Duodenal mucosa (tissue), 2 donors: ENCODE measurements around the gene GAL3ST2.
"Not testable (repeated sequence)": the region's sequence is repeated elsewhere in the genome, so short reads cannot be mapped to it uniquely, and the experiment has no call there.

Experiments used
- H3K27ac ChIP-seq: one replicate; pipeline ENCODE4 v1.7.0; 2013; ENCODE audit warnings: low read depth, low read length
- H3K27me3 ChIP-seq, 2 donors: one replicate each; pipeline ENCODE4 v1.7.0; 2013; ENCODE audit warnings: low read length in 2 of 2, control low read depth in 1 of 2; ENCODE audit not compliant: insufficient read depth in 2 of 2, control insufficient read depth in 1 of 2
- H3K36me3 ChIP-seq, 2 donors: one replicate each; pipeline ENCODE4 v1.7.0; 2013; ENCODE audit warnings: low read length in 2 of 2, control low read depth in 1 of 2; ENCODE audit not compliant: insufficient read depth in 2 of 2, control insufficient read depth in 1 of 2
- H3K4me1 ChIP-seq, 2 donors: one replicate each; pipeline ENCODE4 v1.7.0; 2013; ENCODE audit warnings: low read length in 2 of 2, control low read depth in 1 of 2; ENCODE audit not compliant: insufficient read depth in 2 of 2, control insufficient read depth in 1 of 2
- H3K4me3 ChIP-seq, 2 donors: one replicate each; pipeline ENCODE4 v1.7.0; 2013; ENCODE audit warnings: low read length in 2 of 2, low read depth in 1 of 2
- H3K9ac ChIP-seq, 2 donors: one replicate each; pipeline ENCODE4 v1.7.0; 2013; ENCODE audit warnings: low read length in 2 of 2, low read depth in 1 of 2
- H3K9me3 ChIP-seq, 2 donors: one replicate each; pipeline ENCODE4 v1.7.0; 2013; ENCODE audit warnings: low read length in 2 of 2, control low read depth in 1 of 2; ENCODE audit not compliant: control insufficient read depth in 1 of 2

GAL3ST2 gene

GRCh38 chr2:241815477-241816430 is 39.1 kb downstream of the GAL3ST2 start:
- no peak overlapping the region for H3K9ac ChIP-seq
- H3K9me3 ChIP-seq = no peaks in the 10 kb centered on the region
- H3K4me1 ChIP-seq = no peaks in the 10 kb centered on the region
- no peak overlapping the region for H3K27ac ChIP-seq
- H3K4me3 ChIP-seq = no peak overlapping the region
- H3K36me3 ChIP-seq = no peaks in the 10 kb centered on the region
- no peaks in the 10 kb centered on the region for H3K27me3 ChIP-seq

- Histone ChIP-seq H3K9me3 (no peaks in the 10 kb centered on the region), H3K4me1 (no peaks in the 10 kb centered on the region), H3K27me3 (no peaks in the 10 kb centered on the region)
These were observed 40.0 kb downstream of the GAL3ST2 start for GRCh38 chr2:241816431-241817121.

GRCh38 chr2:241817126-241817820 is 40.7 kb downstream of the GAL3ST2 start:
- H3K36me3 ChIP-seq = no peaks in the 10 kb centered on the region
- H3K4me3 ChIP-seq = no peak overlapping the region
- no peaks in the 10 kb centered on the region for H3K9me3 ChIP-seq
- H3K27me3 ChIP-seq = no peaks in the 10 kb centered on the region
- H3K9ac ChIP-seq = no peak overlapping the region
- H3K4me1 ChIP-seq = no peaks in the 10 kb centered on the region
- no peak overlapping the region for H3K27ac ChIP-seq

More at GRCh38 chr2:241816431-241817121, 40.0 kb downstream of the GAL3ST2 start:
- Histone ChIP-seq H3K27ac (no peak overlapping the region), H3K4me3 (no peak overlapping the region), H3K36me3 (no peaks in the 10 kb centered on the region), H3K9ac (no peak overlapping the region)

- H3K4me3 ChIP-seq, H3K27me3 ChIP-seq, H3K9me3 ChIP-seq, H3K36me3 ChIP-seq, H3K4me1 ChIP-seq, H3K9ac ChIP-seq, H3K27ac ChIP-seq: not testable (repeated sequence)
These were observed 41.2 kb downstream of the GAL3ST2 start for GRCh38 chr2:241817821-241818215.

GRCh38 chr2:241818229-241818942 is 41.8 kb downstream of the GAL3ST2 start:
- H3K27me3 ChIP-seq = no peaks in the 10 kb centered on the region
- no peaks in the 10 kb centered on the region for H3K36me3 ChIP-seq
- H3K4me3 ChIP-seq = no peak overlapping the region
- no peaks in the 10 kb centered on the region for H3K9me3 ChIP-seq
- H3K9ac ChIP-seq = no peak overlapping the region
- H3K27ac ChIP-seq = no peak overlapping the region
- H3K4me1 ChIP-seq = no peaks in the 10 kb centered on the region

GRCh38 chr2:241818943-241819270 is 42.3 kb downstream of the GAL3ST2 start:
- H3K9me3 ChIP-seq = no peaks in the 10 kb centered on the region
- no peaks in the 10 kb centered on the region for H3K4me1 ChIP-seq
- no peaks in the 10 kb centered on the region for H3K36me3 ChIP-seq
- no peak overlapping the region for H3K4me3 ChIP-seq
- H3K9ac ChIP-seq = no peak overlapping the region
- no peak overlapping the region for H3K27ac ChIP-seq
- no peaks in the 10 kb centered on the region for H3K27me3 ChIP-seq

GRCh38 chr2:241819947-241820624 is 43.5 kb downstream of the GAL3ST2 start:
- not testable (repeated sequence) for H3K4me3 ChIP-seq, H3K9ac ChIP-seq, H3K9me3 ChIP-seq, H3K36me3 ChIP-seq, H3K4me1 ChIP-seq, H3K27ac ChIP-seq, H3K27me3 ChIP-seq

GRCh38 chr2:241820625-241821384 is 44.2 kb downstream of the GAL3ST2 start:
- no peaks in the 10 kb centered on the region for H3K9me3 ChIP-seq
- no peaks in the 10 kb centered on the region for H3K27me3 ChIP-seq
- no peaks in the 10 kb centered on the region for H3K4me1 ChIP-seq
- no peaks in the 10 kb centered on the region for H3K36me3 ChIP-seq
- H3K27ac ChIP-seq = no peak overlapping the region
- H3K9ac ChIP-seq = no peak overlapping the region
- no peak overlapping the region for H3K4me3 ChIP-seq
